UCSD-AML1 (cell line): ENCODE results near the gene PSMD13.

Experiments
- DNase-seq: peaks from one replicate; lab custom pipeline; 2025; ENCODE audit not compliant: unreplicated experiment; lab: John Stamatoyannopoulos, UW

Gene PSMD13

DNA sequence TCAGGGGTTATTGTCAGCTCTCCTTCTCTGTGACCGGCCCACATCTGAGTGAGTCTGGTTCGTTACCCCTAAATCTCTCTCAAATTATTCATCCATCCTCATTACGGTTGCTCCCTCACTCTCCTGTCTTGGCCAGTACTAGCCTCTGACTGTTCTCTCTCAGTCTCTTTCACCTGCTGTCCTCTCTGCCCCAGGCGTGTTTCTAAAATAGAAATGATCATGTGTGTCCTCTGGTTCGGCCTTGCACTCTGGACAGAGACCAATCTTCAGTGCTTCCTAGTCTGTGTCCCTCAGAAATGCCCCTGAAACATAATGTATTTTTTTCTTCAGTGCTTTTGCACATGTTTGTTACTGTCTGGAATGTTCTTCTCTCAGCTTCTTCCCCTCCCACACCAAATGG is 4.9 kb downstream of the PSMD13 start:
- DNase-seq, result no peak

GRCh38 chr11:244376-244775 is 7.6 kb downstream of the PSMD13 start:
- no peak for DNase-seq

GRCh38 chr11:249062-249461 is 12.3 kb downstream of the PSMD13 start:
- DNase-seq, result no peak

- no peak for DNase-seq
Measured at GRCh38 chr11:250274-250673, 13.5 kb downstream of the PSMD13 start.

DNA sequence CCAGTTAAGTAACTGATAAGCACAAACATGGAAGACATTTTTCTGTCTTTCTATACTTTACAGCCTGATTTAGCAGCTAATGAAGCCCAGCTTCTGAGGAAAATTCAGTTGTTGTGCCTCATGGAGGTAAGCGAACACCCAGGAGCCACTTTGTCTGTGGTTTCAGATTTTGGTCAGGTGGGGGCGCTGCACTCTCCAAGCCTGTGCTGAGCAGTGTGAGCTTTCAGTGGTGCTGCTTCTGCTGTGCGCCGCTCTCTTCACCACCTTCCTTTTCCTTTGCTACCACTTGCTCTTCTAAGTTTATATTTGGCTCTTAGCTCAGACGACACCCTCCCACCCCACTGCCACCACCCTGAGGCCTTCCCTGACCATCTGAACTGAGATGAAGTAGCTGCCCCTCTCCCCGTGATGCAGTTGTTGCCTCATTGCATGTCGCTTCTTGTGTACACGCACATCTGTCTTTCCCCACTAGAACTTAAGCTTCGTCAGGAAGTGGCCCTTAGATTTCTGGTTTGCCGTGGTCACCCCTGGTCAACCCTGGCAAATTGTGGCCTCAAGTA is 14.0 kb downstream of the PSMD13 start:
- peak; percentile 68 for DNase-seq

DNA sequence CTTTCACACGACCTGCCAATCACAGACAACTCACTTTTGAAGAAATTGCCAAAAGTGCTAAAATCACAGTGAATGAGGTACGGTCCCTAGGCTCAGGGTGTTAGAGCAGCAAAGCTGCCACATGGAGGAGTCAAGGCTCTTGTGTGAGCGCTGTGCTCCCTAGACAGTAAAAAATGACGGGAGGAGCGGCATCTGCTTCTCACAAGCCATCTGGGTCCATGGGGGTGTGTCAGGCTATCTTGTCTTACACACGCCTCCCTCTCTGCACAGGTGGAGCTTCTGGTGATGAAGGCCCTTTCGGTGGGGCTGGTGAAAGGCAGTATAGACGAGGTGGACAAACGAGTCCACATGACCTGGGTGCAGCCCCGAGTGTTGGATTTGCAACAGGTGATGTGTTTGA is 14.8 kb downstream of the PSMD13 start:
- DNase-seq, result no peak

DNA sequence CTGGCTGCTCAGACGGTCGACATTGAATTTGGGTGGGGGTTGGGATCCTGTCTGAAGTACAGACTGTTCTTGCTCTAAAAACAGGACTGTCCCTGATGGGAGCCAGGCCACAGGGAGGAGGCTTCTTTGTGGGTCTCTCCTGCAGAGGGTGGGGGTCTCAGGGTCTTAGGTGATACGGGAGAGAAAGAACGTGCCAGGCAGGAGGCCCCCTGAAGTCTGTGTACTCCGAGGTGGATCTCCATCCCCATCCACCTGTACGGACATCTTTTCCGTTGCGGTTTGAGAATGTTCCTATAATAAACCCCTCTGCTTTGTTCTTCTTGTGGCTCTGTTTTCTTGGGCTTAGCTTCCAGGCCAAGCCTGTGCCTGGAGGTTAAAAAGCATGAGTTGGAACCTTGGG is 15.9 kb downstream of the PSMD13 start:
- no peak for DNase-seq

GRCh38 chr11:253160-253885 is 16.5 kb downstream of the PSMD13 start:
- no peak for DNase-seq

- DNase-seq, result no peak
Measured at GRCh38 chr11:253886-254270, 17.1 kb downstream of the PSMD13 start.

DNA sequence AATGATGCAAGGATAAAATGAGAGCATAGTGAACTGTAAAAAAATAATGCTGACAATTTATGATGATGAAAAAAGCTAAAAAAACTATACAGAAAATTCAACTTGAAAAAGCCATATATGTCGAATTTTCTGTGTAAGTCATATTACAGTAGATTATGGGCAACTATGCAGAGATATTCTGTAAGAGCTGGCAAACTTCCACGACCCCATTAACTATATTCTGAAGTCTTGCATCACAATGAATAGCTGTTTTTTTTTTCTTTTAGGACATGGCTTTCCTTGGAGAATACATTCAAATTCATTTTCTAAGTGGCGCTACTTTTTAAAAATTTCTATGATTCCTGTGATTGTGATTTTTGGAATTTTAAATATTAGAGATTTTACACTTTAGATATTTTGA is 18.4 kb downstream of the PSMD13 start:
- no peak for DNase-seq

- no peak for DNase-seq
Measured at GRCh38 chr11:255816-256215, 19.0 kb downstream of the PSMD13 start.

- no peak for DNase-seq
Measured at GRCh38 chr11:256952-257737, 20.4 kb downstream of the PSMD13 start.

GRCh38 chr11:257766-258493 is 21.2 kb downstream of the PSMD13 start:
- no peak for DNase-seq

DNA sequence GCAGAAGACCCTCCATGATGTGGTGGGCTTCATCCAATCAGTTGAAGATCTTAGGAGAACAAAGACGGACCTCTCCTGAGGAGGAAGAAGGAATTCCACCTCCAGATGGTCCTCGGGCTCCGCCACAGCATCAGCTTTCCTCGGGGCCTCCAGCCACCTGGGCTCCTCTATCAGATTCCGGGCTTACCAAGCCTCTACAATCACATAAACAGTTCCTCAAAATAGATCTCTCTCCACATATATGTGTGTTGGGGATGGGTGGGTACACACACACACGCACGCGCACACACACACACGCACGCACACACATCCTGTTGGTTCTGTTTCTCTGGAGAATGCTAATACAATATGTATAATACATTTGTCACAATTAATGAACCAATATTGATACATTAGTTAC is 22.6 kb downstream of the PSMD13 start:
- DNase-seq, result no peak

GRCh38 chr11:261624-262023 is 24.8 kb downstream of the PSMD13 start:
- DNase-seq, result no peak

DNA sequence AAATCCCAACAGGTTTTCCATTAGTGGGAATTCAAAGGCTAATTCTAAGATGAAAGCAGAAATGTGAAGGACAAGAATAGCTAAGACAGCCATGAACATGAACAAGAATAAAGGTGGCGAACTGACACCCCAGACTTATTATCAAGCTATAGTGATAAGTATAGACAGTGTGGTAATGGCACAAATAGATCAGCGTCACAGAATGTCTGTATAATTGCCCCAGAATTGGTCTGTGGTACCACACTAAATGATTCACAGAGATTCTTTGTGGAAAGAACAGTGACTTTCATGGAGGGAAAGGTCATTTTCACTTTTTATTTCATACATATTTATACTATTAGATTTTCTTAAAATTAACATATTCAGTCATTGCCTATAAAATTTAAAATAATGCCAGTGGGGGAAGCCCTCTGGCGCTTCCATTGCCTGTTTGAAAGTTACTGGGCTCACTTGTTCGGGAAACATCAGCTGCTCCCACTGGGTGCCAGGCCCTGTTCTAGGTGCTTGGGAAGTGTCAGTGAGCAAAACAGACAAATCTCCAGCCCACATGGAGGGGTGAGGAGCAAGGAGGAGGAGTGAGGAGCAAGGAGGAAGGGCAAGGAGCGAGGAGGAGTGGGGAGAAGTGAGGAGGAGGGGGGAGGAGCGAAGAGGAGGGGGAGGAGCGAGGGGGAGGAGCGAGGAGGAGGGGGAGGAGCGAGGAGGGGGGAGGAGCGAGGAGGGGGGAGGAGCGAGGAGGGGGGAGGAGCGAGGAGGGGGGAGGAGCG is 30.1 kb downstream of the PSMD13 start:
- no peak for DNase-seq

DNA sequence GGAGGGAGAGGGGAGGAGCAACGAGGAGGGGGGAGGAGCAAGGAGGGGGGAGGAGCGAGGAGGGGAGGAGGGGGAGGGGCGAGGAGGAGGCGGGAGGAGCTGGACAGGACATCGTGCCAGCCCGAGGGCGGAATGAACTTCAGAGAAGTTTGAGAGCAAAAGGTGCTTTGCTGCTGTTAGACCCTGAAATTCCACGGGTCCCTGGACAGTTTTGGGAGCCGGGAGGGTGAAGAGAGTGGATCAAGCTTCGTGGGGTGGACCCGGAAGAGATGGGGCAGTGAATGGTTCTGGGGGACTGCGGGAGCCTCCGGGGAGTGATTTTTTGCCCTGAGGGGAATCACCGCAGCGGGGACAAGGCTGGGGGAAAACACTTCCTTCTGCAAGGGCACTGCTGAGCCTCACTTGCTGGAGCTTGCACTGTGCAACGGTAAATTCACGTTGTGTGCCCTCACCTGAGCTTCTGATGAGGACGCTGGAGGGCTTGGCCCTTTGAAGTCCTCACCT is 30.8 kb downstream of the PSMD13 start:
- DNase-seq, result peak; percentile 69

DNA sequence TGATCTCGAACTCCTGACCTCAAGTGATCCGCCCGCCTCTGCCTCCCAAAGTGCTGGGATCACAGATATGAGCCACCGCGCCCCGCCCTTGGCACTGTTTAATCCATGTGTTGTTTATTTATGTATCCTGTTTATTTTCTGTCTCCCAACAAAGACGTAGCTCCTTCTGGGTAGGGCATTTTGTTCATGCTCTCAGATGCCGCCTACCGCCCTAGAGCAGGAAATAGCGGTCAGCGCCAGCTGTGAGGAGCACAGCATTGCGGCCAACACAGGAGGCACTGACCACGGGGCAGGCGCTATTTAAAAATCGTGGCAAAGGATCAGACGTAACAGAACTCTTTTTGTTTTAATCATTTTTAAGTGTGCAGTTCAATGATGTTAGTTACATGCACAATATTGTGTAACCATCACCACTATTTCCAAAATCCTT is 32.0 kb downstream of the PSMD13 start:
- peak; percentile 76 for DNase-seq

DNA sequence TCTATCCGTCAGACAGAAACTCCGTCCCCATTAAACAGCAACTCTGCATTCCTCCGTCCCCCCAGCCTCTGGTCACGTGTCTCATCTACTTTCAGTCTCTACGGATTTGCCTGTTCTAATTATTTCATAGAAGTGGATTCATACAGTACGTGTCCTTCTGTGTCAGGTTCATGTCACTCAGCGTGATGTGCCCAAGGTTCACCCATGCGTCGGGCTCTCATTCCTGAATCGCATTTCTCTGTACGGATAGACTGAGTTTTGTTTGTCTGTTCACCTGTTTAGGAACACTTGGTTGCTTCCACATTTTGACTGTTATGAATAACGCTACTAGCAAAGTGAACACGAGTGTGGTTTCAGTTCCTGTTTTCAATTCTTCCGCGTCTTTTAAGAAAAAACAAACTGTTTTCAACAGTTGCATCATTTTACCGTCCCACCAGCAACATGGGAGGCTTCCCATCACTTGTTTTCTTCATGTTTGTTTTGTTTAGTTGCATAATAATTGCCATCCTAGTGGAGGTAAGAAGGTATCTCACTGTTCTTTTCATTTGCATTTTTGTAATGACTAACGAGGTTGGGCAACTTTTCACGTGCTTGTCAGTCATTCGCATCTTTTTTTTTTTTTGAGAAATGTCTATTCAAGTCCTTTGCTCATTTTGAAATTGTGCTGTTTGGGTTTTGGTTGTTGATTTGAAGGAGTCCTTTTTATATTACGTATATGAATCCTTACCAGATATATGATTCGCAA is 32.5 kb downstream of the PSMD13 start:
- peak; percentile 65 for DNase-seq
